Activated CD8-positive, alpha-beta memory T cell treated with anti-CD3 and anti-CD28 coated beads for 48 hours (primary cell): Measurements from ENCODE around the gene TOR3A.
"Not testable (repeated sequence)": the region's sequence is repeated elsewhere in the genome, so short reads cannot be mapped to it uniquely, and the experiment has no call there.

ENCODE experiments used
- DNase-seq, 3 experiments: peaks; one replicate each; pipeline ENCODE4 v3.0.0-alpha.2; 2020; ENCODE audit warnings: low read depth in 2 of 3, low spot score in 2 of 3

Gene TOR3A

DNA sequence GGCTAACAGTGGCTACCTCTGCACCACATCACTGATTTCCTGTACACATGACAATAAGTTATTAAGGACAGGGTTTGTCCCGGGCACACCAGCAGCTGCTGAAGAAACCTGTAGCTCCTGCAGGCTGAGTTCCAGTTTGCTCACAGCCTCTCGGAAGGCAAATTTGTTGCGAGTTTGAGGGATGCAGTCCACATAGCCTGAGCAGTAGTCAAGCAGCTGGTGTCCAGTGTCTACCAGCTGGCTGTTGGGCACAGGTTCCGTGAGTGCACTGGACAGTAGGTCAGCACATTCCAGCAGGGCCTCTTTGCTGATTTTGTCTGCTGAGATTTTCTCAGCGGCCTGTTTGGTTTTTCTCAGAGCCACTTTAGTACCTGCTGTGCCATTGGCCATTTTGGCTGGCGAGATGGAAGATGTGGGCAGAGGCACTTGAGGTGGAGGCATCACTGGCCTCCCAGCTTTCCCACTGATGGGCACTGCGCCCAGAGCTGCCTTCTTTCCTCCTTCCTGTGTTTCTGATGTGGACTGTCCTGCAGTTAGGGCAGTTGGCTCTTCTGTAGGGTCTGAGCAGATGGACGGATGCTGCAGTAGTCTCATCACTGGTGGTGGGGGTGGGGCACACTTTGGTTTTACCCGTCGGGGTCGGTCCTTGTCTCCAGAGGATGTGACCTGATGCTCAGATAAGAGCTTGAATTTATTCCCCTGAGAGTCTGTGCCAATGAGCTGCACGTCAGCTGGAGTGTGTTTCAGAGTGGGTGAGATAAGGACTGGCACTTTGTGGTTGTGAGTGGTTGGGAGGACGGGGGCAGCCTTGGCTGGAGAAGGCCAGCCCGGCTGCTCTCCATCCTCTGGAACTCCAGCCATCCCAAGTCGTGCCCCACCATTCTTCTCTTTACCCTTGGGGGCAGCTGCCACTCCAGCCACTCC is 26.1 kb downstream of the TOR3A start:
- no peak for DNase-seq

DNA sequence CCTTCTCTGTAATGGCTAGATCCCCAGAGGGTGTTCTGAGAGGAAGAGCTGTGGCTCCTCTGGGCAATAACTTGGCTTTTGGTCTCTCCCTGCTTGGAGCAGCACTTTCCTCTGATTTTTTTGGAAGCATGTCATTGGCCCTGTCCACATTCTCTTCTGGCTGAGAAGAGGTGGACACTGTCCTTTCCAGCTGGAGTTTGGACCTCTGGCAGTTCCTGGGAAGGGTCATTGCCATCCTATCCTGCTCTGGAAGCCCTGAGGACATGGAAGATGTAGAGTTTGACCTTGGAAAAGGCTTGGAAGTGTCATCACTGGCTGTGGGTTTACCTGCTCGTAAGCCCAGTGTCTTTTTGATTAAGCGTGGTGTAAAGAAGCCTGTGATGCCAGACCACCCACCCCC is 26.8 kb downstream of the TOR3A start:
- DNase-seq, result no peak

DNA sequence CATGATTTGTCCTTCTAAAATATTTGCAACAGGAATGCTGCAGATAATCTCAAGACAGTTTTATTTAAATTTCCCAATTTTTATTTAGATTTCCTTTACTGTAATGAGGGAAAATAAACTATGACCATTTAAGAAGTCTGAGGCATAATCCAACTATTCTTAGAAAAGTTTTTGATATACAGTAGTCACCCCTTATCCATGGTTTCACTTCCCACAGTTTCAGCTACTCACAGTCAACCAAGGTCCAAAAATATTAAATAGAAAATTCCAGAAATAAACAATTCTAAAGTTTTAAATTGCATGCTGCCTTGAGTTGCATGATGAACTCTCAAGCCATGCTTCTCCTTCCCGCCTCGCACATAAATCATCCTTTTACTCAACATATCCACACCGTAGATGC is 33.3 kb downstream of the TOR3A start:
- DNase-seq, result no peak

DNA sequence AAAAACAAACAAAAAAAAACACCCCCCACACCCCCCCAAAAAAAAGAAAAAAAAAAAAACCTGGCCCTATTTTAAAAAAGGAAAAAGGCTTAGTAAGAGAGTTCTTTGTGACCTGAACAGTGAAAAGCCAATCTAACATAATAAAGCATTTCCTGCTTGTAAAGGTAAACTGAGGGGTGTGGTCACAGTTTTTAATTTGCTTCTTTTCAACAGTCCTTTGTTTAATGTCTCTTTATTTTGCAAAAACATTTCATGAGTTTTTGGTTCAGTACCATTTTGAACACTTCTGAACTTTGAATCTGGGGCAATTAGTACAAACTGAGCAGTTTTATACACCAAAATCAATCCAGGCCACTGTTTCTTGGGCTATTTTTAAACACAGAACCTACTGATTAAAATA is 37.6 kb downstream of the TOR3A start:
- no peak for DNase-seq

DNA sequence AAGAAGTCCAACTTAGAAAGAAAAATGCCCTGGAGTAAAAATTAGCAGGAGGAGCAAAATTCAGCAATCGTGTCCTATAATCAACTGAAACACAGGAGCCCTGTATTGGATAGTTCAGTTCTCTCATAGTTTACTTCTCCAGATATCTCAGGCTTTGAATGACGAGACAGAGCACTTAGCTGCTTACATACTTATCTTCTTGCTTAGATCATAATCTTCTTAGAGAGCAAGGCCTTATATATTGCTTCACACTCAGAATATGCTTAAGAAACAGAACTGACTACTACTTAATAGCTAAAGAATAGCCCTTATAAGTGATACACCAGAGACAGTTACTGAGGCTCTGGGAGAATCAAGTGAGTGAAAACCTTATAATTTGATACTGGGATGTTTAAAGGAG is 38.9 kb downstream of the TOR3A start:
- DNase-seq, result no peak

DNA sequence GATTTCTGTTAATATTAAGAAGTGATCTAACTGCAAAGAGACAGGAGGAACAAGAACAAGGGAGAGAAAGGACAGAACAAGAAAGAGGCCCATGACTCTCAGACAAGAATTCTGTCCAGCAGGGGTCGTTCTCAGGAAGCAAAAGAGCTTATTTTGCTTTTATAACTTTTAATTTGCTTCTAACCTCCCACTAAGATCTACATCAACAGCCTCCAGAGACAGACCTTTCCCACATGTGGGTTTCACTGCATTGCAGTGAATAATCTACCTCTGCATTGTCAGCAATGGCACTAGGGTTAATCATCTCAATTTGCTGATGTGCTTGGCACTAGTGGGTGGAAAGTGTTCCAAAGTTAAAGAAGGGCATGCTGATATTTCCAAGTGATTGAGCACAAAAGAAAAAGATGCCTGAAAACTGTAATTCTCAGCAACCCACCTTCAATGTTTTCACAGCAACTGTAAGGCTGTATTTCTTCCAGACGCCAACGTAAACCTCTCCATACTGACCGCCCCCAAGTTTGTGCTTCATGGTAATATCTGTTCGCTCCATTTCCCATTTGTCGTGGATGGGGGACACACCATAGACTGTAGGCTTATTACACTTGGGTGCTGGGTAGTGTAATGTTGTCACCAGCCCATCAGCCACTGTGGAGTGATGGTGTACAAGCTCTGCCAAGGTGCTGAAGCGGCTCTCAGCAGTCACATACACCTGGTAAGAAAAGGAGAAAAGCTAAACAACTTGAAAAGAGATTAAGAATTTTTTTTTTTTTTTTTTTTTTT is 39.5 kb downstream of the TOR3A start:
- no peak for DNase-seq

DNA sequence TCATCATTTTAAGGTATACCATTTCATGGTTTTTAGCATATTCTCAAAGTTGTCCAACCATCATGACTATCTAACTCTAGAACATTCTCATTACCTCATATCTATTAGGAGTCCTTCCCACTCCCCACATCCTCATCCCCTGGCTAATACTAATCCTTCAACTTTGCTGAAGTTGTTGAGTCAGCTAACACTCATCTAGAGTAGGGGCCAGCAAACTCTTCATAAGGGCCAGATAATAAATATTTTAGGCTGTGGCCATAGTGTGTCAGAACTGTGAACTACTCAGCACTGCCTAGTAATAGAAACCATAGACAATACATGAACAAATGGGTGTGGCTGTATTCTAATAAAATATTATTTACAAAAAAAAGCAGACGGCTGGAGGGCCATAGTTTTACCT is 43.0 kb downstream of the TOR3A start:
- DNase-seq, result no peak

DNA sequence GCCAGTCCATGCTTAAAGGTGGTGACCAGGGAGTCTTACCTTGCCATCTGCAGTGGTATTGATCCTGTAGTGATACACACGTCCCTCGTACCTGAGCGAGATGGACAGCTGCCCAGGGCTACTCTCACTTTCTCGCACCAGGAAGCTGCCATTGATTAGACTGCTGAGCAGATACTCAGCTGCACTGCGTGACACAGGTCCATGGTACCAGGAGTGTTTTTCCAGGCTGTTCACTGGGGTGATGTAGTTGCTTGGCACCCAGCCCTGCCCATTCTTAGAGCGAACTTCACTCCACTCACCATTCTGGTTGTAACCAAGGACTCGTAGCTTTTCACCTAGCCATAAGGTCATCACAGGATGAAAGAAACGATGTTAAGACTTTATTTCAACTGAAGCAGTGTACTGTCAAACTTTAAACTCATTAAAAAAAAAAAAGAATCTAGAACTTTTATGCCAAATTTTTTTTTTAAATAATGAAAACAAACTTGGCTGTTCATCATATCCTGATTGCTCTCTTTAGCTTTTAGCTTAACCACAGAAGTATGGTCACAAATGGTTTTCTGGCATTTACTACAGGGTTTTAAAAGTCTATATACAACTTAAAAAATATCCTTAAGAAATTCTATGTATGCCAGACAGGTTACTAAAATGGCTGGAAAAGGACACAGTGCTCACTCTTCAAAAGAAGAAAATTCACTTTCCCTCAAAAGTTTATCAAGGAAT is 44.6 kb downstream of the TOR3A start:
- no peak for DNase-seq

DNA sequence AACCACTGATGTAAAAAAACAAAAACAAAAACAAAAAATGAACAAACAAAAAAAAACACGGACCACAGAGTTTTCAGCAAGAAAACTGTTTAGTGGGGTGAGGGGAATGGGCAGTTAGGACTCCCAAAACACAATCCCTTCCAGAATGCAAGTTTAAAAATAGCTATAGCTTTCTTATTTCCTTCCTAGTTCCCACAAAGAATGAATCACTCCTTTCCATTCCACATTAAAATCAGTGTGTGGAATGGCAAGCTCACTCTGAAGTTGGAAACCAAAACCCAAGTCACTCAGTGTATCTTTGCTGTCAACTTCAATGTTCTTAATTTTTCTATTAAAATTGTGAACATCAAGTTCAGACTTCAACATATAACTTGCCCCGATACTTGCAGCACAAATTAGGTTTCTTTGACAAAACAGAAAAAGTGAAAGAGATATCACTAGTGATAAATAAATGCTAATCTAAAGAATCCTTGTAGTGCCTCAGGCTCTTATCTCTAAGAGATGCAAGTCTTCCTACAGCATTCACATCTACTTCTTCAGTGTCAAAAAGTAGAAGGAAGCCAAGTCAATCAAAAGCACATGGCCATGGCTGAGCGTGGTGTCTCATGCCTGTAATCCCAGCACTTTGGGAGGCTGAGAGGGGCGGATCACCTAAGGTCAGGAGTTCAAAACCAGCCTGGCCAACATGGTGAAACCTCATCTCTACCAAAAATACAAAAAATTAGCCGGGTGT is 45.5 kb downstream of the TOR3A start:
- no peak for DNase-seq

DNA sequence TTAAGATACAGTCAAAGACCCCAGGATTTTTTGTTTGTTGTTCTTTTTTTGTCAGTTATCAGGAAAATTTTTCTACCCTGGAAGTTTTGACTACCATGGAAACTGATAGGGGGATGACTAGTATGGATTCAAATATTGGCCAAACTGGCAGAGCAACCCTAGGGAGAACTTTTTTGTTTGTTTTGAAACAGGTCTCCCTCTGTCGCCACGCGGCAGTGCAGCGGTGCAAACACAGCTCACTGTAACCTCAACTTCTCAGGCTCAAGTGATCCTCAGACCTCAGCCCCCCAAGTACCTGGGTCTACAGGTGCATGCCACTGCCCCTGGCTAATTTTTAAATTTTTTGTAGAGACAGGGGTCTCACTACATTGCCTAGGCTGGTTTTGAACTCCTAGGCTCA is 46.6 kb downstream of the TOR3A start:
- DNase-seq, result no peak

DNA sequence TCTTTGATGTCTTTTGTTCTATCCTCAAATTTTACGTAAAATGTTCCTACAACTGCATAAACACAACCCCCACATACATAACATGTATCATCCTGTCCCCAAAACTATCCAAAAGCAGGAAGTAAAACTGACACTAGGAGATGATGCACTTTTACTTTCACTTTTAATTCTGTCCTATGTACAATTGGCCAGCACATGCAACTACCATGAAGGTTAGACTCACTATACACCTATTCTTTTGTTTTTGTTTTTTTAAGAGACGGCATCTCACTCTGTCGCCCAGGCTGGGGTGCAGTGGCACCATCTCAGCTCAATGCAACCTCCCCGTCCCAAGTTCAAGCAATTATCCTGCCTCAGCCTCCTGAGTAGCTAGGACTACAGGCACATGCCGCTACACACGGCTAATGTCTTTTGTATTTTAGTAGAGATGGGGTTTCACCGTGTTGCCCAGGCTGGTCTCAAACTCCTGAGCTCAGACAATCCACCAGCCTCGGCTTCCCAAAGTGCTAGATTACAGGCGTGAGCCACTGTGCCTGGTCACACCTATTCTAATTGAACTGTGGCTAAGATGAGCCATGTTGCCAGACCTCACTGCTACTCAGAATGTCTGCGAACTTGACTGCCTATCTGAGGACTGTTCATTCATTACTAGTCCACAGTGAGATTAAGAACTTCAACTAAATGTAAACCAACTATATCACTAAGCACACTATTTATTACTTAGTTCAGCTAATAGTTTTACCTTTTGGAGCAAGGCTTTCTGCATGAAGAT is 48.0 kb downstream of the TOR3A start:
- DNase-seq, result no peak

DNA sequence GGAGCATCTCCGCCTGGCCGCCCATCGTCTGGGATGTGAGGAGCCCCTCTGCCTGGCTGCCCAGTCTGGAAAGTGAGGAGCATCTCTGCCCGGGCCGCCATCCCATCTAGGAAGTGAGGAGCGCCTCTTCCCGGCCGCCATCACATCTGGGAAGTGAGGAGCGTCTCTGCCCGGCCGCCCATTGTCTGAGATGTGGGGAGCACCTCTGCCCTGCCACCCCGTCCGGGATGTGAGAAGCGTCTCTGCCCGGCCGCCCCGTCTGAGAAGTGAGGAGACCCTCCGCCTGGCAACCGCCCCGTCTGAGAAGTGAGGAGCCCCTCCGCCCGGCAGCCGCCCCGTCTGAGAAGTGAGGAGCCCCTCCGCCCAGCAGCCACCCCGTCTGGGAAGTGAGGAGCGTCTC is 53.3 kb downstream of the TOR3A start:
- DNase-seq, result not testable (repeated sequence)

DNA sequence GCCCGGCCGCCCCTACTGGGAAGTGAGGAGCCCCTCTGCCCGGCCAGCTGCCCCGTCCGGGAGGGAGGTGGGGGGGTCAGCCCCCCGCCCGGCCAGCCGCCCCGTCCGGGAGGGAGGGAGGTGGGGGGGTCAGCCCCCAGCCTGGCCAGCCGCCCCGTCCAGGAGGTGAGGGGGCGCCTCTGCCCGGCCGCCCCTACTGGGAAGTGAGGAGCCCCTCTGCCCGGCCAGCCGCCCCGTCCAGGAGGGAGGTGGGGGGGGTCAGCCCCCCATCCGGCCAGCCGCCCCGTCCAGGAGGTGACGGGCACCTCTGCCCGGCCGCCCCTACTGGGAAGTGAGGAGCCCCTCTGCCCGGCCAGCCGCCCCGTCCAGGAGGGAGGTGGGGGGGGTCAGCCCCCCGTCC is 53.8 kb downstream of the TOR3A start:
- DNase-seq, result not testable (repeated sequence)

DNA sequence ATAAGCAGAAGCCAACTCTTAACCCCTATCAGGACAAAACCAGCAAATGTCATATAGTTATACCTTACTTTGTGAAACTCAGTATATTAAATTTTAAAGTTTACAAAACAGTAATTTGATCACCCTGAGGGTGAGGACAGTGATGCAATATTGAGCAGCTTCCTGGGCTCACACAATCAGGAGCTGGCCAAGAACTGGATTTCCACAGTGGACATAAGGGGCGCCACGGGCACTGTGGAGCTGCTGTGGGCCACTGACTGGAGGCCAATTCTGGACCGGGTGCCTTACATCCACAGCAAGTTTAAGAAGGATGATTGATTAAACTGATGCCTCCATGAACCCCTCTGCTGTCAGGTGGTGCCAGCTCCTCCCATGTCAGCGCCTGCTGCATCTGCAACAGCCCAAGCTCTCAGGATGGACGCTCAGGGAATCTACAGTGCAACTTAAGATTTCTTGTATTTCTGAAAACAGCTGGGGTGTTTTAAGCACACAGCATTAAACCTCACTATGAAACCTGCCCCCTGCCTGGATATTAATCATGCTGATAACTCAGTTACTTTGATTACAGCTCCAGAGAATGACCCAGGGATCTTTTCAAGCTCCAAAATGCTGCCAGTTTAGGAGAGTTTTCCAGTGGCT is 55.9 kb downstream of the TOR3A start:
- no peak for DNase-seq

DNA sequence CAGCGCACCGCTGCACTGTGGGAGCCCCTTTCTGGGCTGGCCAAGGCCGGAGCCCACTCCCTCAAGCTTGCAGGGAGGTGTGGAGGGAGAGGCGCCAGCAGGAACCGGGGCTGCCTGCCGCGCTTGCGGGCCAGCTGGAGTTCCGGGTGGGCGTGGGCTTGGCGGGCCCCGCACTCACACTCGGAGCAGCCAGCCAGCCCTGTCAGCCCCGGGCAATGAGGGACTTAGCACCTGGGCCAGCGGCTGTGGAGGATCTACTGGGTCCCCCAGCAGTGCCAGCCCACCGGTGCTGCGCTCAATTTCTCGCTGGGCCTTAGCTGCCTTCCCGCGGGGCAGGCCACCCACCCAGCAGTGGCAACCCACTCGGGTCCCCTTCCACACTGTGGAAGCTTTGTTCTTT is 56.9 kb downstream of the TOR3A start:
- not testable (repeated sequence) for DNase-seq

DNA sequence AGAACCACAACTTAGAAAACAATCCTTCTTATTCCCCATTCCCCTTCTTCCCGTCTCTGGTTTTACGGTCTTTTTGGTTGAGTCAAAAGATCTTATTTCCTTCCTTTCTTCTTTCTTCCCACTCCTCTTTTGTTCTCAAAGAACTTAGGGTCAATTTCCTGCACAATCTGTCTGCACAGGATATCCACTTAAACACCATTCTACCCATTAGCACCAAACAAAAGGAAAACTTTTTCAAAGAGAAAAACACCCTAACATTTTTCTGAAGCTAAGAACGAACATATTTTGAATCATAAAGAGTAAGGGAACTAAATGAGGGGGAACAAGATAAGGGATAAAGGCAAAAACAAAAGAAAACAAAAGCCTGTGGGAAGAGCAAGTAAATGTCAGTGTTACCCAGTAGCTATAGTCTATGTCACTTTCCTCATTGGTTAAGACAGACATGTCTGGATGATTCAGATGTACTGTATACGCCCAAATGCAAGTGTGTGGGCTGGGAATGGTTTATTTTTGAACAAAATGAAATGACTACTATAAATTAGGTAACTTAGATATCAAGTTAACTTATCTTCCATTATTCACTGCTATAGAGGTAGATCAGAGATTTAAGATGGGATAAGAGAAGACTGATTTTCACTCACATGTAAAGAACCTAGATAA is 59.9 kb downstream of the TOR3A start:
- no peak for DNase-seq

DNA sequence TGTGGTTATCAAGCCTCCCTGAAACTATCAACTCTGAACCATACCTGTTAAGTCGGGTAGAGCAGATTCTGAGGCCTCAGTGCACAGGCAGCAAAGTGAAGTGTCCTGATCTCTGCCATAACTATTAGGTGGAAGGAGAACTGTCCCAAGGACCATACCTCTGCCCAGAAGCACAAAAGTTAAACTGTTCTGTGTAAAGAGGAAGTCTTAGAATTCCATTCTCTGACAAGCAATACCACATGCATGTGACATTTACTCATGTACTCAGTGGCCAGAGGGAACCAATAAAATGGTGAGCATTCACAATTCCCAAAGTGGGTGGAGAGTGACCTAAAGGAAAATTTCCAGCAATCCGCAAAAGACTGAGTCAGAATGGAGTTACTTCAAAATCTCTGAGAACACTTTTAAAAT is 61.0 kb downstream of the TOR3A start:
- DNase-seq, result no peak

DNA sequence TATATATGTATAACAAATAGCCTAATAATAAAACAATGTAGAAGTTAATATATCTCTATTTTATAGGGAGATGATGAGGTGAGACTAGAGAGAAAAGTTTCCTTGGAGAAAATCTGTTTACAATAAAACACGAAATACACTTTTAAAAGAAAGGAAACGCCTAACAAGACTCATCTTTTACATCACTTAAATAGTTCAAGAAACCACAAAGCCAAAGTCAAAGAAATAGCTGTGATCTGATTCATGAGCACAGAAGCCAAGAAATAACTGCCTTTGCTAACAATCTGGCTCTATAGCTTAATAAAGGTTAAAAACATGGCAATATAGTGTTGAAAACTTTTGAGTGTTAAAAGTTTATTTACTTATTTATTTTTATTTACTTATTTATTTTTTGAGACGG is 61.5 kb downstream of the TOR3A start:
- no peak for DNase-seq

DNA sequence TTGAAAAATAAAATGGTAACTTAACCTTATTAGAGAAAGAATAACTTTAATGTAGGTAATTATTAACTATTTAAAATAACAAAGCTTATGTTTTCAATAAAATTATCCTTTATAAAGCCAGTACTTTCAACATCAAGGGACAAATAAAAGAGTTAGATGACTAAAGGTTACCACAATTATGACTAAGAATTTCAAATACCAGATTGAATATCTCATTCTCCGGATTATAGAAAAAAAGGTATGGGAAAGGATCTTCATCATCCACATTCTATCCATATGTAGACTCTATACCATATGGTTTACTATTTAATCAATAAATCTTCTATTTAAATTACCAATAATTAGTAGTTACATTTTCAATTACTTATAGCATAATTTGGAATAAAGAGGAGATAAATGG is 62.8 kb downstream of the TOR3A start:
- no peak for DNase-seq
